GM12864 (cell line): ENCODE data around the gene KLK13.

Source experiments
- DNase-seq: peaks from one replicate; pipeline ENCODE4 v3.0.0-alpha.2; 2011; ENCODE audit warnings: low read depth
- H3K4me3 ChIP-seq: 2 replicates; pipeline ENCODE4 v1.5.1; 2011; ENCODE audit warnings: mild to moderate bottlenecking, low read depth, low read length, control low read depth
- TF ChIP-seq, protein P1 (sequence below): IDR thresholded peaks from 2 replicates; pipeline ENCODE4 v1.5.1; 2011; ENCODE audit warnings: low read depth, mild to moderate bottlenecking, moderate library complexity, low read length, control low read depth, inconsistent platforms; ENCODE audit errors: missing control alignments

KLK13 gene

DNA sequence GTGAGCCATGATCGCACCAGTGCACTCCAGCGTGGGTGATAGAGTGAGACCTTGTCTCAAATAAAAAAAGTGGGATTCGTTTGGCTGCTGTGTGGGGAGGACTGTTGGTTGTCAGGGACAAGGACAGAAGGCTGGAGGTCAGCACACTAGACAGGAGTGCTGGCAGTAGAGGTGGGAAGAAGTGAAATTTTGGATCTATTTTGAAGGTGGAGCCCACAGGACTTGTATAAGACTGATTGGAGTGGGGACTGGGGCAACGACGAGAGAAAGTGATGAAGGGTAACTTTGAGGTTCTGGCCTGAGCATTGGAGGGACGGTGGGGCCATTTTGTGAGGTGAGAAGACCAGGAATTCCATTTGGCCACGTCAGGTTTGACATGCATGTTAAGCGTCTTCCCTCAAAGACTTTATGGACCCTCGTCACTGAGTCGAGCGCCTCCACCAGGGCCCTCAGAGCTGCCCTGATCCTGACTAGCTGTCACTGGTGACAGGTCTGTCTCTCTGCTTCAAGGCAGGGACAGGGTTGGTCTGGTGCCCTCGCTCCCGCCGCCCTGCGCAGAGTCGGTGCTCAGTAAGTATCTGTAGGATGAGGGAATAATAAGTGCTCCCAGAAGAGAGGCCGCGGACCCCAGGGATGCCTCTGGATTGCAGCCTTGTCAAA, 42.6 kb upstream of the KLK13 start:
- peak overlapping the region; percentile 96 for H3K4me3 ChIP-seq
- TF ChIP-seq, protein P1, sequence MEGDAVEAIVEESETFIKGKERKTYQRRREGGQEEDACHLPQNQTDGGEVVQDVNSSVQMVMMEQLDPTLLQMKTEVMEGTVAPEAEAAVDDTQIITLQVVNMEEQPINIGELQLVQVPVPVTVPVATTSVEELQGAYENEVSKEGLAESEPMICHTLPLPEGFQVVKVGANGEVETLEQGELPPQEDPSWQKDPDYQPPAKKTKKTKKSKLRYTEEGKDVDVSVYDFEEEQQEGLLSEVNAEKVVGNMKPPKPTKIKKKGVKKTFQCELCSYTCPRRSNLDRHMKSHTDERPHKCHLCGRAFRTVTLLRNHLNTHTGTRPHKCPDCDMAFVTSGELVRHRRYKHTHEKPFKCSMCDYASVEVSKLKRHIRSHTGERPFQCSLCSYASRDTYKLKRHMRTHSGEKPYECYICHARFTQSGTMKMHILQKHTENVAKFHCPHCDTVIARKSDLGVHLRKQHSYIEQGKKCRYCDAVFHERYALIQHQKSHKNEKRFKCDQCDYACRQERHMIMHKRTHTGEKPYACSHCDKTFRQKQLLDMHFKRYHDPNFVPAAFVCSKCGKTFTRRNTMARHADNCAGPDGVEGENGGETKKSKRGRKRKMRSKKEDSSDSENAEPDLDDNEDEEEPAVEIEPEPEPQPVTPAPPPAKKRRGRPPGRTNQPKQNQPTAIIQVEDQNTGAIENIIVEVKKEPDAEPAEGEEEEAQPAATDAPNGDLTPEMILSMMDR = peak; percentile 19
- DNase-seq = no peak

DNA sequence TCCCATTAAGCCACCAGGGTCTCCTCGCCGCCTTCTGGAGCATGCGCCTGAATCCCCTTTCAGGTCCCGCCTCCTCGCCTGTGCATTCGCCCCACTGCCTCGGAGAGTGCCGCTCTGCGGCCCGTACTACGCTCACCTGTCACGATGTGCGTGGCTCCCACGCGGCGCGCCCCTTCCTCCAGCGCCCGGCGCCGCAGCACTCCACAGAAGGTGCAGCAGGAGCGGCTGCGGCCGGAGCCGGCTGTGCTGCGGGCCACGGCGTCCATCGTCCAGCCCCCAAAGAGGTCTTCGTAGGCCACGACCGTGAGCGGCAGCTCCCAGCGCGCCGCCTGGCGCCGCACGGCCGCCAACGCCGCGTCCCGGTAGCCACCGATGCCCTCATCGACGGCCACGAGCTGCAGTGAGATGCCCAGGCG, 39.0 kb upstream of the KLK13 start:
- H3K4me3 ChIP-seq = no peak overlapping the region
- no peak for DNase-seq
- TF ChIP-seq, protein P1 = no peak

DNA sequence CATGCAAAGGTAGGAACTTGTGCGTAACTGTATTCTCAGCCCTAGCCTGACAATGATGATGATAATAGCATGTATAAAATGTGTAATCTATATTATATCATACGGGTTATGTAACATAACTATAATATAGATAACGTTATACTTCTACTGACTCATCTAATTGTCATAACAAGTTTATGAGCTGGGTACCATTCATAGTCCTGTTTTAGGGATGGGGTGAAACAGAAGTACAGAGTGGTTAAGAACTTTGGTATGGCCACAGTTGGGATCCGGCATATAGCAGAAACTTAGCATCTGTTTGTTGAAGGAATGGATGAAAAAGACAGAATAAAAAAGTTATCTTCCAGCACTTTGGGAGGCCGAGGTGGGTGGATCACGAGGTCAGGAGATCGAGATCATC, 38.1 kb upstream of the KLK13 start:
- TF ChIP-seq, protein P1 = no peak
- H3K4me3 ChIP-seq = no peak overlapping the region
- no peak for DNase-seq

DNA sequence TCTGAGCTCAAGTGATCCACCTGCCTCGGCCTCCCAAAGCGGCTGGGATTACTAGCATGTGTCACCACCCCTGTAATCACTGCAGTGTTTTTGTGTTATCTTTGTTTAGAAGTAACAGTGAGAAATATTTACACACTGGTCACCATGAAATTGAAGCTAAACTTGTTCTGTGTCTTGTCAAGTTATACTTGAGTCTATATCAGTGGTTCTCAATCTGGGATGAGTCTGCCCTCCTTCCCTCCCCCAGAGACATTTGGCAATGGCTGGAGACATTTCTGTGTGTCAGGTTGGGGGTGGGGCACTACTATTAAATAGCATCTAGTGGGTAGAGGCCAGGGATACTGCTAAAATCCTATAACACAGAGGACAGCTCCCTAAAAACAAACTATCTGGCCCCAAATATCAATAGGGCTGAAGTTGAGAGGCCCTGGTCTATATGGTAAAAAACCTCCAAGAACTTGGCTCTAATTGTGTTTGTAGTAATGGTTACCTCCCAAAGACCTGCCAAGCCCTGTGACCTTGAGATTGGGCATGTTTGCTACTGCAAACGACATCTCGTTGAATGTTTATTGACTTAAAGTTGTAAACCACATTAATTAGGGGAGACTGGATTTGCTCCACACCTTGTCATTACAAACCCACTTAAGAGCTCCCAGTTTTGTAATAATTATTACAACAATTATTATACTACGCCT, 36.4 kb upstream of the KLK13 start:
- H3K4me3 ChIP-seq = no peak overlapping the region
- TF ChIP-seq, protein P1 = no peak
- DNase-seq = no peak

DNA sequence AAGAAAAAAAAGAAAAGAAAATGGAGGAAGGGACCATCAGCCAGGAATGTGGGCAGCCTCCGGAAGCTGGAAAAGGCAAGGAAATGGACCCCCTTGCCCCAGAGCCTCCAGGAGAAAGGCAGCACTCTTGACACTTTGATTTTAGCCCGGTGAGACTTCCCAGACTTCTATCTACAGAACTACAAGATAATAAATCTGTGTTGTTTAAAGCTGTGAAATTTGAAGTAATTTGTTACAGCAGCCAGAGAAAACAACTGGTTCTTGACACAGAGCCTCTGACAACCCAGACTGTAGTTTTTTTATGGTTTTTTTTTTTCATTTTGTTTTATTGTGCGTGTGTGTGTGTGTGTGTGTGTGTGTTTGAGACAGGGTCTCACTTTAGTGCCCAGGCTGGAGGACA, 35.7 kb upstream of the KLK13 start:
- TF ChIP-seq, protein P1 = no peak
- DNase-seq = no peak
- H3K4me3 ChIP-seq = no peak overlapping the region

DNA sequence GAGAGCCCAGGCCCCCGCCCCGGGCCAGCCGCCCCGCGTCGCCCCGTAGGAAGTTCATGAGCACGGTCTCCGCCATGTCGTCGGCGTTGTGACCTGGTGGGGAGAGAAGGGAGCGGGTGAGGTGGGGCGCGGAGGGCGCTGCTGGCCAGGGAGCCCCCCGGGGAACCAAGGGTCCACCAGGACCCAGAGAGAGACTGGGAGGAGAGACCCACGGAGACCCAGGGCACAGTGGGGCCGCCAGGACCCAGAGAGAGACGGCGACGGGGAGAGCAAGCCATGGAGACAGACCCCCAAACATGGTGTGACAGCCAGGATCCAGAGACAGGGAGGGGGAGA, 34.1 kb upstream of the KLK13 start:
- DNase-seq = no peak
- TF ChIP-seq, protein P1 = no peak
- no peak overlapping the region for H3K4me3 ChIP-seq
